HG02678 (cell line): ENCODE data around the gene DKK1.

Source experiments
- ATAC-seq: cut with Tn5 transposase; IDR thresholded peaks from one replicate; pipeline ENCODE4 v1.9.1; 2021; ENCODE audit warnings: mild to moderate bottlenecking, moderate library complexity; ENCODE audit not compliant: unreplicated experiment

Gene DKK1

GRCh38 chr10:52313933-52314821 is at the start of gene DKK1:
DKK1 (plus strand) TSS chr10:52314281; CDS start chr10:52314435, 154 bp downstream.
- ATAC-seq: no peak

- no peak for ATAC-seq
Observed at GRCh38 chr10:52265131-52265926, 48.8 kb upstream of the DKK1 start.

GRCh38 chr10:52266858-52267257 is 47.2 kb upstream of the DKK1 start:
- no peak for ATAC-seq

GRCh38 chr10:52268790-52269189 is 45.3 kb upstream of the DKK1 start:
- no peak for ATAC-seq

GRCh38 chr10:52269233-52269632 is 44.8 kb upstream of the DKK1 start:
- ATAC-seq: no peak

- ATAC-seq: no peak
Observed at GRCh38 chr10:52276163-52276562, 37.9 kb upstream of the DKK1 start.

GRCh38 chr10:52276986-52277385 is 37.1 kb upstream of the DKK1 start:
- ATAC-seq: no peak

- ATAC-seq: no peak
Observed at GRCh38 chr10:52279546-52279945, 34.5 kb upstream of the DKK1 start.

- ATAC-seq: no peak
Observed at GRCh38 chr10:52280051-52280450, 34.0 kb upstream of the DKK1 start.

- no peak for ATAC-seq
Observed at GRCh38 chr10:52283174-52283573, 30.9 kb upstream of the DKK1 start.

- no peak for ATAC-seq
Observed at GRCh38 chr10:52284416-52285013, 29.6 kb upstream of the DKK1 start.

GRCh38 chr10:52287866-52288265 is 26.2 kb upstream of the DKK1 start:
- no peak for ATAC-seq

- no peak for ATAC-seq
Observed at GRCh38 chr10:52297747-52298146, 16.3 kb upstream of the DKK1 start.

- ATAC-seq: no peak
Observed at GRCh38 chr10:52300599-52301277, 13.3 kb upstream of the DKK1 start.

GRCh38 chr10:52308251-52309031 is 5.6 kb upstream of the DKK1 start:
- peak; percentile 82 for ATAC-seq

GRCh38 chr10:52312942-52313255 is 1.2 kb upstream of the DKK1 start:
- no peak for ATAC-seq

GRCh38 chr10:52313256-52313932 is 687 bp upstream of the DKK1 start:
- ATAC-seq: no peak

- no peak for ATAC-seq
Observed at GRCh38 chr10:52314822-52315552, 906 bp downstream of the DKK1 start.

- ATAC-seq: no peak
Observed at GRCh38 chr10:52316001-52316400, 1.9 kb downstream of the DKK1 start.
